Measurements from ENCODE around the gene CUX1. TPM values are rescaled to one million over a fixed set of nuclear protein-coding genes. Genes with fewer than 3 reads are reported as not detected.

CUX1 gene
- total RNA-seq, 1 experiment from 2014 or later: 116 TPM

DNA sequence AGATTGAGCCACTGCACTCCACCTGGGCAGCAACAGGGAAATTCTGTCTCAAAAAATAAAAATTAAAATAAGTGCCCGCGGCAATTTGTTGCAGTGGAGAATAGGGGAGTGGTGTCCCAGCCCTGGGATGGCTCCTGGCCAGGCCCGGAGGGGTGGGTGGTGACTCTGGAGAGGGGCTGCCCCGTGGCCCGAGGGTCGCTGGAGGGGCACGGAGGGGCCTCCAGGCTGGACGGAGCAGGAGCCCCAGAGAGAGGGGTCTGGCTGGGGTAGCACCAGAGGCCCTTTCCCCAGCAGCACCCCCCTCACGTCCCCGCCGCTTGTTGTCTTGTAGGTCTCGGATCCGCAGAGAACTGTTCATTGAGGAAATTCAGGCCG is 430.6 kb downstream of the CUX1 start:
- TF ChIP-seq, protein P1, sequence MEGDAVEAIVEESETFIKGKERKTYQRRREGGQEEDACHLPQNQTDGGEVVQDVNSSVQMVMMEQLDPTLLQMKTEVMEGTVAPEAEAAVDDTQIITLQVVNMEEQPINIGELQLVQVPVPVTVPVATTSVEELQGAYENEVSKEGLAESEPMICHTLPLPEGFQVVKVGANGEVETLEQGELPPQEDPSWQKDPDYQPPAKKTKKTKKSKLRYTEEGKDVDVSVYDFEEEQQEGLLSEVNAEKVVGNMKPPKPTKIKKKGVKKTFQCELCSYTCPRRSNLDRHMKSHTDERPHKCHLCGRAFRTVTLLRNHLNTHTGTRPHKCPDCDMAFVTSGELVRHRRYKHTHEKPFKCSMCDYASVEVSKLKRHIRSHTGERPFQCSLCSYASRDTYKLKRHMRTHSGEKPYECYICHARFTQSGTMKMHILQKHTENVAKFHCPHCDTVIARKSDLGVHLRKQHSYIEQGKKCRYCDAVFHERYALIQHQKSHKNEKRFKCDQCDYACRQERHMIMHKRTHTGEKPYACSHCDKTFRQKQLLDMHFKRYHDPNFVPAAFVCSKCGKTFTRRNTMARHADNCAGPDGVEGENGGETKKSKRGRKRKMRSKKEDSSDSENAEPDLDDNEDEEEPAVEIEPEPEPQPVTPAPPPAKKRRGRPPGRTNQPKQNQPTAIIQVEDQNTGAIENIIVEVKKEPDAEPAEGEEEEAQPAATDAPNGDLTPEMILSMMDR (IDR thresholded peaks at IDR 0.05; ENCODE audit: insufficient read depth in 1 of 2, low read depth in 1 of 2, low read length in 1 of 2, severe bottlenecking in 1 of 2, unreplicated experiment in 1 of 2): no peak
- Histone ChIP-seq H3K4me3 (ENCODE audit: low read depth, low read length) (no peak overlapping the region), H3K4me1 (no peaks in the 10 kb centered on the region), H3K27me3 (replicated peaks; ENCODE audit: control insufficient read depth, insufficient read depth, low read length) (no peaks in the 10 kb centered on the region), H3K9me3 (no peaks in the 10 kb centered on the region), H3K36me3 (ENCODE audit: control insufficient read depth, insufficient read depth, low read length) (peaks cover 4% of the 10 kb centered on the region; the same call in 1 of the 2 replicates)
- no peaks in the 10 kb centered on the region for H3K4me1 Mint-ChIP-seq (ENCODE audit: low read depth, unreplicated experiment)
- intact Hi-C loops (cut with micrococcal nuclease; ENCODE audit: unreplicated experiment): no loop called here
- H3K9me3 Mint-ChIP-seq (ENCODE audit: unreplicated experiment): no peaks in the 10 kb centered on the region
- H3K27me3 Mint-ChIP-seq (ENCODE audit: insufficient read depth, unreplicated experiment): no peaks in the 10 kb centered on the region
- H3K27ac Mint-ChIP-seq (ENCODE audit: unreplicated experiment): no peak overlapping the region
- POLR2A ChIA-PET: no interaction called here
- BruUV-seq (replicated peaks): no TSS peak
- H3K4me3 Mint-ChIP-seq (ENCODE audit: unreplicated experiment): no peak overlapping the region
- peaks cover 73% of the 10 kb centered on the region for H3K36me3 Mint-ChIP-seq (ENCODE audit: insufficient read depth, unreplicated experiment)
- CTCF ChIA-PET: no interaction called here
- DNase-seq: no peak

DNA sequence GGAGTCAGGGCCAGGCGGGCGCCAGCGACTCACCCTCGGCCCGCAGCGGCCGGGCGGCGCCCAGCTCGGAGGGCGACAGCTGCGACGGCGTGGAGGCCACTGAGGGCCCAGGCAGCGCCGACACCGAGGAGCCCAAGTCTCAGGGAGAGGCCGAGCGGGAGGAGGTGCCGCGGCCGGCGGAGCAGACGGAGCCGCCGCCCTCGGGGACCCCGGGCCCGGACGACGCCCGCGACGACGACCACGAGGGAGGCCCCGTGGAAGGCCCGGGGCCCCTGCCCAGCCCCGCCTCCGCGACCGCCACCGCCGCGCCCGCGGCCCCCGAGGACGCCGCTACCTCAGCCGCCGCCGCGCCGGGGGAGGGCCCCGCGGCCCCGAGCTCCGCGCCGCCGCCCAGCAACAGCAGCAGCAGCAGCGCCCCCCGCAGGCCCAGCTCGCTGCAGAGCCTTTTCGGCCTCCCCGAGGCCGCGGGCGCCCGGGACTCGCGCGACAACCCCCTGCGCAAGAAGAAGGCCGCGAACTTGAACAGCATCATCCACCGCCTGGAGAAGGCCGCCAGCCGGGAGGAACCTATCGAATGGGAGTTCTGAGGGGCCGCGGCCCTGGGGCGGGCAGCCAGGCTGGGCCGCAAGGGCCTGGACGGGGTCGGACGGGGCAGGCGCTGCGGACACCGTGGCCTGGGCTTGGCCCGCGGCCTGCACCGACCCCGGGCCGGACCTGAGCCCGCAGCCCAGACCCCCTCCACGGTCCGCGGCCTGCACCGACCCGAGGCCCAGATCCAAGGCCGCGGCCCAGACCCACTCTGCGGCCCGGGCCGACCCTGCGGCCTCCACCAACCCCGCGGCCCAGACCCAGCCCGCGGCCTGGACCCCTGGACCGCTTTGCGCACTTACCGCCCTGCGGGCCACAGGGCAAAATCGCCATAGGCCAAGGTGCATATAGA is 431.3 kb downstream of the CUX1 start:
- Mint-ChIP-seq H3K36me3 (ENCODE audit: insufficient read depth, unreplicated experiment) (peaks cover 75% of the 10 kb centered on the region), H3K9me3 (ENCODE audit: unreplicated experiment) (no peaks in the 10 kb centered on the region), H3K27me3 (ENCODE audit: insufficient read depth, unreplicated experiment) (no peaks in the 10 kb centered on the region), H3K4me3 (ENCODE audit: unreplicated experiment) (no peak overlapping the region), H3K4me1 (ENCODE audit: low read depth, unreplicated experiment) (no peaks in the 10 kb centered on the region), H3K27ac (ENCODE audit: unreplicated experiment) (no peak overlapping the region)
- peaks cover 4% of the 10 kb centered on the region; the same call in 1 of the 2 replicates for H3K36me3 ChIP-seq (ENCODE audit: control insufficient read depth, insufficient read depth, low read length)
- H3K4me1 ChIP-seq: no peaks in the 10 kb centered on the region
- no peaks in the 10 kb centered on the region for H3K9me3 ChIP-seq
- DNase-seq: no peak
- TF ChIP-seq, protein P1 (IDR thresholded peaks at IDR 0.05; ENCODE audit: insufficient read depth in 1 of 2, low read depth in 1 of 2, low read length in 1 of 2, severe bottlenecking in 1 of 2, unreplicated experiment in 1 of 2): no peak
- no peaks in the 10 kb centered on the region for H3K27me3 ChIP-seq (replicated peaks; ENCODE audit: control insufficient read depth, insufficient read depth, low read length)
- intact Hi-C loops (cut with micrococcal nuclease; ENCODE audit: unreplicated experiment): no loop called here
- ChIA-PET POLR2A (no interaction called here), CTCF (no interaction called here)
- H3K4me3 ChIP-seq (ENCODE audit: low read depth, low read length): no peak overlapping the region
- no TSS peak for BruUV-seq (replicated peaks)

DNA sequence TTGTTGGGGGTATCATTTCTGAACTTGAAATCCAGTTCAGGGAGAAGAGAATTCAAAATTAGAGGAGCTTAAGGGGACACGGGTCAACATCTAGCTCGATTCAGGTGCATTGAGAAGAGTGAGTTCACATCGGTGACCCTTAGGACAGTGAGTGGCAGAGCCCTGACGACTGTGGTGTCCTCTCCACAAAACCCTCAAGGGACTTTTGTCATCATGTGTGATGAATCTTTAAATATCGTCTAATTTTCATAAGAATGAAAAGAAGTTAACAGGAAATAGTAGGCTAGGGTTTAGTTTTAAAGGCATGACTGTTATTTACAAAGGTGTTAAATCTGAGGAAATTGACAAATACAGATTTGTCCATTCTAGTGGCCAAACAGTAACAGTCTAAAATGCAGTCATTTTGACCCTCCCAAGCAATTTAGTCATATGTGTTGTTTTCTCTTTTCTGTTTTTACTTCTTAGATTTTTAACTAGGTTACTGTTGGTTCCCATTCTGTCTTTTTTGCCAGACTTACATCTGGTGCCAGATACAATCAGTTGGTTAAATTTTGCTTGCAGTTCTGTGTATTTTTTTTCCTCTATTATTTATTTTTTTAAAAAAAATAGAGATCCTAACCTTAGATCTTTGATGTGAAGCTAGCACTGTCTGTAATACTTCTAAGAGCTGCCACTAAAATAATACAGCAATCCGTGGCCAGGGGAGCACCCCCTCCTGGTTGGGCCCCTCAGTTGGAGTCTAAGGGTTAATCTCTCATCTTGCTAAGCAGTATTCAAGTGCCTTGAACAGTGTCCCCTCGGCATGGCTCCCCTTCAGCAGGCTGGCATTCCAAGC is 434.3 kb downstream of the CUX1 start:
- Mint-ChIP-seq H3K36me3 (ENCODE audit: insufficient read depth, unreplicated experiment) (peaks cover 62% of the 10 kb centered on the region), H3K27me3 (ENCODE audit: insufficient read depth, unreplicated experiment) (no peaks in the 10 kb centered on the region), H3K9me3 (ENCODE audit: unreplicated experiment) (no peaks in the 10 kb centered on the region), H3K4me1 (ENCODE audit: low read depth, unreplicated experiment) (no peaks in the 10 kb centered on the region), H3K27ac (ENCODE audit: unreplicated experiment) (no peak overlapping the region), H3K4me3 (ENCODE audit: unreplicated experiment) (no peak overlapping the region)
- TF ChIP-seq, protein P1 (IDR thresholded peaks at IDR 0.05; ENCODE audit: insufficient read depth in 1 of 2, low read depth in 1 of 2, low read length in 1 of 2, severe bottlenecking in 1 of 2, unreplicated experiment in 1 of 2): no peak
- ChIA-PET CTCF (interaction anchor here (0.5 kb wide), 1 partner anchor 22 kb away, joined by 3 read pairs; no protein-coding TSS in a partner anchor), POLR2A (no interaction called here)
- no peaks in the 10 kb centered on the region for H3K4me1 ChIP-seq
- 0 out of 2 replicates have a peak, but pooled peaks cover 4% of the 10 kb centered on the region for H3K36me3 ChIP-seq (ENCODE audit: control insufficient read depth, insufficient read depth, low read length)
- no peaks in the 10 kb centered on the region for H3K27me3 ChIP-seq (replicated peaks; ENCODE audit: control insufficient read depth, insufficient read depth, low read length)
- DNase-seq: no peak
- no peaks in the 10 kb centered on the region for H3K9me3 ChIP-seq
- BruUV-seq (replicated peaks): TSS peak; percentile 7
- H3K4me3 ChIP-seq (ENCODE audit: low read depth, low read length): no peak overlapping the region
- intact Hi-C loops (cut with micrococcal nuclease; ENCODE audit: unreplicated experiment): no loop called here

All from Caco-2 (cell line).